SJCRH30 (cell line): ENCODE results near the gene TCF19. TPM values are rescaled to one million over a fixed set of nuclear protein-coding genes. Genes with fewer than 3 reads are reported as not detected.
"Not testable (repeated sequence)": the region's sequence is repeated elsewhere in the genome, so short reads cannot be mapped to it uniquely, and the experiment has no call there.

ENCODE experiments used
- DNase-seq, 2 experiments: peaks; one replicate each; pipeline ENCODE4 v3.0.0-alpha.2; 2015 to 2020
- H3K27ac ChIP-seq: fragments of 250-450 bp; sonication (Bioruptor Pico); 2 replicates; pipeline ENCODE4 v1.5.1; 2020; ENCODE audit warnings: mild to moderate bottlenecking, moderate library complexity
- H3K27me3 ChIP-seq: fragments of 250-450 bp; sonication (Bioruptor Pico); 2 replicates; pipeline ENCODE4 v1.5.1; 2020; ENCODE audit warnings: mild to moderate bottlenecking, moderate library complexity
- H3K36me3 ChIP-seq: fragments of 250-450 bp; sonication (Bioruptor Pico); 2 replicates; pipeline ENCODE4 v1.5.1; 2020; ENCODE audit warnings: mild to moderate bottlenecking, moderate library complexity
- H3K4me1 ChIP-seq: fragments of 250-450 bp; sonication (Bioruptor Pico); 2 replicates; pipeline ENCODE4 v1.5.1; 2020; ENCODE audit warnings: mild to moderate bottlenecking, moderate library complexity
- H3K4me3 ChIP-seq: fragments of 250-450 bp; sonication (Bioruptor Pico); 2 replicates; pipeline ENCODE4 v1.5.1; 2020; ENCODE audit warnings: mild to moderate bottlenecking, moderate library complexity
- H3K9me3 ChIP-seq: fragments of 250-450 bp; sonication (Bioruptor Pico); replicated peaks from 2 replicates; pipeline ENCODE4 v1.5.1; 2020; ENCODE audit warnings: mild to moderate bottlenecking, moderate library complexity
- total RNA-seq: library from RNA; depleted of rRNA; stranded (reverse); fragments of >200 nt; shearing (Covaris generic); gene quantifications from 2 replicates; pipeline ENCODE4 v1.2.3, GENCODE V29; 2014

TCF19 gene
- total RNA-seq, 1 experiment from 2014 or later, result 26.8 TPM

DNA sequence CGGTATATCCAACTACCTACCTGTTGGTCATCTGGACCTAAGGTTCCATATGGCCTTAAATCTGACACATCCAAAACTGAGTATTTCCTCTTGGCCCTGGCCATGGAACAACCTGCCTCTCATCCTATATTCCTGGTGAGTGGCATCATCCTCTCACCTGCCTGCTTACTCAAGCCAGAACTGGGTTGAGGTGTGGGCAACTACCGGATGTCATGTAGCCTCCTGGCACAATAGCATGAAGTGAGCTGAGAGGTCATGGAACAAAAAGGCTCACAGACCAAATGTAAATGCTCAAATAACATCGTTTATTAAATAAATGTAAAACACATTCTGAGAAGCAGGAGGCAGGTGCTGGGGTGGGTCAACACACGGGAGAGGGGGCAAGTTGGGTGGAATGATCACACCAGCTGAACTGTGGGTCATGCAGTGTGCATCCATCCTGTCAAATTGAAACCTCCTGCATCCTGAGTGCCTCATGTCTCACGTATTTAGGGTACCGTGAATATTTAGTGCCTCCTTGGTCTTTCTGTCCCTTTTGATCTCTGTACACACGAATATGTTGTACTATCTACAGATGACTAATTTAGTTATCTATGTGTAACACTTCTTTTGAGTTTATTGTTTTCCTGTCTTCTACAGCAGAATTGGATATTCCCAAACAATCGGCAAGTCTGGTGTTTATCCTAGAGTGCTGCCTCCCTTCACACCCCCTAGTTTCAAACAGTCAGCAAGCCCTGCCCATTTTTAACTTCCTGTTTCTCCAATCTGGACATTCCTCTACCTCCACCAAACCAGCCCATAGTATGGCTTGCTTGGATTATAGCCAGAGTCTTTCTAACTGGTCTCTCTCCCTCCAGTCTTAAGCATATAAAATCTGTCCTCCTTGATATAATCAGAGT lies 20.0 kb downstream of the TCF19 start:
- Histone ChIP-seq H3K36me3 (peaks cover 18% of the 10 kb centered on the region), H3K4me1 (peaks cover 19% of the 10 kb centered on the region), H3K27me3 (no peaks in the 10 kb centered on the region), H3K9me3 (no peaks in the 10 kb centered on the region), H3K4me3 (no peak overlapping the region), H3K27ac (no peak overlapping the region)
- DNase-seq, result no peak

- H3K27ac ChIP-seq, result no peak overlapping the region
- no peaks in the 10 kb centered on the region for H3K9me3 ChIP-seq
- H3K4me3 ChIP-seq, result no peak overlapping the region
- H3K27me3 ChIP-seq, result no peaks in the 10 kb centered on the region
- H3K4me1 ChIP-seq, result peaks cover 19% of the 10 kb centered on the region
- H3K36me3 ChIP-seq, result peaks cover 18% of the 10 kb centered on the region
- no peak for DNase-seq
Measured at GRCh38 chr6:31179042-31179386, 20.6 kb downstream of the TCF19 start.

- peaks cover 18% of the 10 kb centered on the region for H3K4me1 ChIP-seq
- no peak overlapping the region for H3K4me3 ChIP-seq
- H3K27ac ChIP-seq, result no peak overlapping the region
- H3K9me3 ChIP-seq, result no peaks in the 10 kb centered on the region
- no peak for DNase-seq
- no peaks in the 10 kb centered on the region for H3K27me3 ChIP-seq
- H3K36me3 ChIP-seq, result peaks cover 18% of the 10 kb centered on the region
Measured at GRCh38 chr6:31179896-31180295, 21.5 kb downstream of the TCF19 start.

- no peak for DNase-seq
- Histone ChIP-seq H3K36me3 (peaks cover 18% of the 10 kb centered on the region), H3K27ac (no peak overlapping the region), H3K4me1 (peaks cover 12% of the 10 kb centered on the region), H3K27me3 (no peaks in the 10 kb centered on the region), H3K4me3 (no peak overlapping the region), H3K9me3 (no peaks in the 10 kb centered on the region)
Measured at GRCh38 chr6:31180500-31180899, 22.1 kb downstream of the TCF19 start.

DNA sequence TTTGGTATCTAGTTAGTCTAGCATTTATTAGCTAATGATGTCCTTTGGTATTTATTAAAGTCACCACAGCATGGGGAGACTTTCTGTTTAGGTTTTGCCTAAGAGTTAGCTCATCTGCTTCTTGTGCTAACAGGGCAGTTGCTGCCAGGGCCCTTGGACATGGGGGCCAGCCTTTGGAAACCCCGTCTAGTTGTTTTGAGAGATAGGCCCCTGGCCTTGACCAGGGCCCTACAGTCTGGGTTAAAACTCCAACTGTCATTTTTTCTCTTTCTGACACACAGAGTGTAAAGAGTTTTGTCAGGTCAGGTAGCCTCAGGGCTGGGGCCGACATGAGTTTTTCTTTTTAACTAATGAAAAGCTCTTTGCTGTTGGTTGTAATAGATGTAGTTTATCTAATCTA lies 24.9 kb downstream of the TCF19 start:
- H3K4me1 ChIP-seq, H3K4me3 ChIP-seq, H3K27ac ChIP-seq, H3K9me3 ChIP-seq, H3K27me3 ChIP-seq, DNase-seq: not testable (repeated sequence)
- peaks cover 18% of the 10 kb centered on the region for H3K36me3 ChIP-seq

GRCh38 chr6:31183859-31184258 lies 25.5 kb downstream of the TCF19 start:
- H3K4me3 ChIP-seq, H3K27ac ChIP-seq, H3K27me3 ChIP-seq: not testable (repeated sequence)

GRCh38 chr6:31185695-31186051 lies 27.3 kb downstream of the TCF19 start:
- DNase-seq, result peak in 1 of 2 experiments; percentile 27
- not testable (repeated sequence) for H3K4me1 ChIP-seq, H3K9me3 ChIP-seq, H3K27me3 ChIP-seq
- H3K4me3 ChIP-seq, result peak overlapping the region; percentile 73
- H3K27ac ChIP-seq, result peak overlapping the region; percentile 95
- peaks cover 14% of the 10 kb centered on the region for H3K36me3 ChIP-seq

More at GRCh38 chr6:31183859-31184258, 25.5 kb downstream of the TCF19 start:
- DNase-seq, H3K9me3 ChIP-seq, H3K4me1 ChIP-seq: not testable (repeated sequence)
- peaks cover 18% of the 10 kb centered on the region for H3K36me3 ChIP-seq

- Histone ChIP-seq H3K4me3 (peak overlapping the region; percentile 73), H3K27me3 (no peaks in the 10 kb centered on the region), H3K36me3 (peaks cover 9% of the 10 kb centered on the region), H3K9me3 (no peaks in the 10 kb centered on the region), H3K4me1 (peaks cover 6% of the 10 kb centered on the region; the same call in 1 of the 2 replicates), H3K27ac (peak overlapping the region; percentile 95)
- DNase-seq, result peak; percentile 89 to 90
Measured at GRCh38 chr6:31186052-31186734, 27.8 kb downstream of the TCF19 start.

DNA sequence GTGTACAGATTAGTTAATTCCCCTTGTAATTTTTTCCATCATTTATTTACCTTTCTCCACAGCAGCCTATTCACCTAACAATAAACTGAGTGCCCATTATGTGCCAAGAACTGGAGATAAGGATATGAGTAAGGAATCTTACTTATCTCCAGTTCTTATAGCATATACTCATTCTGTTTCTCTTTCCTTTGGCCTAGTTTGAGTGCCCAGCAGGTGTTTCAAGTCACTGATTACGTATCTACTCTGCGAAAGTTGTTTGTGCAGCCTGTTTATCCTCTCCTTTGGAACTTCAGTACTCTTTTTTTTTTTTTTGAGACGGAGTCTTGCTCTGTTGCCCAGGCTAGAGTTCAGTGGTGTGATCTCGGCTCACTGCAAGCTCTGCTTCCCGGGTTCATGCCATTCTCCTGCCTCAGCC lies 29.4 kb downstream of the TCF19 start:
- Histone ChIP-seq H3K9me3 (no peaks in the 10 kb centered on the region), H3K27me3 (no peaks in the 10 kb centered on the region), H3K4me1 (peaks cover 6% of the 10 kb centered on the region; the same call in 1 of the 2 replicates), H3K36me3 (no peaks in the 10 kb centered on the region), H3K27ac (no peak overlapping the region; the same call in 1 of the 2 replicates), H3K4me3 (no peak overlapping the region)
- peak in 1 of 2 experiments; percentile 29 for DNase-seq

DNA sequence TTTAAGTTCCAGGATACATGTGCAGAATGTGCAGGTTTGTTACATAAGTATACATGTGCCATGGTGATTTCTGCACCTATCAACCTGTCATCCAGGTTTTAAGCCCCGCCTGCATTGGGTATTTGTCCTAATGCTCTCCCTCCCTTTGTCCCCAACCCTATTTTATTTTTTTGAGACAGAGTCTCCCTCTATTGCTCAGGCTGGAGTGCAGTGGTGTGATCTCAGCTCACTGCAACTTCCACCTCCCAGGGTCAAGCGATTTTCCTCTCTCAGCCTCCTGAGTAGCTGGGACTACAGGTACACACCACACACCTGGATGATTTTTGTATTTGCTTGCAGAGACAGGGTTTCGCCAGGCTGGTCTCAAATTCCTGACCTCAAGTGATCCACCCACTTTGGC lies 30.8 kb downstream of the TCF19 start:
- H3K4me1 ChIP-seq, result not testable (repeated sequence)

DNA sequence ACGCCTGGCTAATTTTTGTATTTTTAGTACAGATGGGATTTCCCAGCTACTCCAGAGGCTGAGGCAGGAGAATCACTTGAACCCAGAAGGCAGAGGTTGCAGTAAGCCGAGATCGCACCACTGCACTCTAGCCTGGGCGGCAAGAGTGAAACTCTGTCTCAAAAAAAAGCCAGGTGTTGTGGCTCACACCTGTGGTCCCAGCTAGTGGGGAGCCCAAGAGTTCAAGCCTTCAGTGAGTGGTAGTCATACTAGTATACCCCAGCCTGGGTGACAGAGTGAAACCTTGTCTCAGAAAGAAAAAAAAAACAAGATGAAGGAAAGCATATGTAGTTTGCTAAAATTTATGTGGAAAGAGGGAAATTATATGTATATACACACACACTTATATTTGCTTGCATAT lies 32.1 kb downstream of the TCF19 start:
- Histone ChIP-seq H3K4me3 (no peak overlapping the region), H3K4me1 (peaks cover 6% of the 10 kb centered on the region; the same call in 1 of the 2 replicates), H3K27me3 (no peaks in the 10 kb centered on the region), H3K27ac (no peak overlapping the region), H3K36me3 (no peaks in the 10 kb centered on the region), H3K9me3 (no peaks in the 10 kb centered on the region)
- no peak for DNase-seq

More for the DNA sequence above, 30.8 kb downstream of the TCF19 start:
- H3K4me3 ChIP-seq, H3K9me3 ChIP-seq, H3K36me3 ChIP-seq, DNase-seq, H3K27me3 ChIP-seq, H3K27ac ChIP-seq: not testable (repeated sequence)

GRCh38 chr6:31192431-31193105 lies 34.2 kb downstream of the TCF19 start:
- not testable (repeated sequence) for H3K27ac ChIP-seq, H3K4me1 ChIP-seq, H3K27me3 ChIP-seq, H3K4me3 ChIP-seq, H3K36me3 ChIP-seq, H3K9me3 ChIP-seq
- DNase-seq, result peak; percentile 70 to 83

DNA sequence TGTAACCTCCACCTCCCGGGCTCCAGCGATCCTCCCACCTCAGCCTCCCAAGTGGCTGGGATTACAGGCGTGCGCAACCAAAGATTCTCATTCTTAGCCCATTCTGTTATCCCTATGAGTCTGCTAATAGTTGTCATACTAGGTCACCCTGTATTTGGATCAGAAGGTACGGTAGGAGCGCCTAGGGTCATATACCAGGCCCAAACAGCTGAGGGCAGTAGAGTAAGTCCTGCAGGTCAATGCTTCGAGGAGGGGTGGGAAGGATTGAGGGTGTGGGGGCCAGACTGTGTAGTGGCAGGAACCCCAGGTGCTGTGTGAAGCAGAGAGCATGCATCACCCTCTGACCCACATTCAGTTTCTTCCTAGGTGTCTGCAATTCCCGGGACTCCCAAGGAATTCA lies 34.8 kb downstream of the TCF19 start:
- H3K27me3 ChIP-seq, result no peaks in the 10 kb centered on the region
- H3K9me3 ChIP-seq, result no peaks in the 10 kb centered on the region
- no peaks in the 10 kb centered on the region for H3K36me3 ChIP-seq
- DNase-seq, result no peak
- no peaks in the 10 kb centered on the region for H3K4me1 ChIP-seq
- H3K4me3 ChIP-seq, result no peak overlapping the region
- no peak overlapping the region for H3K27ac ChIP-seq

DNA sequence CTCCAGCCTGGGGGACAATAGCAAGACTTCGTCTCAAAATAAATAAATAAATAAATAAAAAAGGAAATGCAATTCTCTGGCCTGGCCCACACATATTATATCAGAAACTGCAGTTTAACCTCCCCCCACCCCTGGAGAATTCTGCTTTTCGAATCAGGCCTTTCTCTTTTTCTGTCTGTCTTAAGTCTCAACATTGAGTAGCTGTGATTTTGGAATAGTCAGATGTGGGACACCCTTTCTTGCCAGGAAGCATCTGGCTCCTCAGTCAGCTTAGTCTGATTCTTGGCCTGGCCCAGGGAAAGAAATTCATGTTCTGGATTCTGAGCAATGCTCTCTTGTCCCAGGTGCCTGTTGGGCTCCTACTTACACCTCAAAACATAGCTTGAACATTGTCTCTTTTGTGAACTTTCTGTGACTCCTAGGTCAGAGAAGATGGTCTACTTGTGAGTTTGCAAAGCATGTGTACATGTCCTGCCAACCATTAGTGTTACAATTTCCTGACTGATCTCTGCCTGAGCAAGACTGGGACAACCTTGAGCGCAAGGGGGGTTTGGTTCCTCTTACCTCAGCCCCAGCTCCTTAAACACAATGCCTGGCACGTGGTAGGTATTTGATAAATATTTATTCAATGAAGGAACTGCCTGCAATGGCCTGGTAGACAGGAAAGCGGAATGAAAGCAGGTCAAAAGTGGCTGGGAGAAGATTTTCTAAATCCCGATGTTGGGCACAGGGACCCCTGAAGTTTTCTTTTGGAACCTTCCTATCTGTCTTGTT lies 35.9 kb downstream of the TCF19 start:
- Histone ChIP-seq H3K36me3 (no peaks in the 10 kb centered on the region), H3K4me1 (no peaks in the 10 kb centered on the region), H3K9me3 (no peaks in the 10 kb centered on the region), H3K27me3 (no peaks in the 10 kb centered on the region), H3K4me3 (no peak overlapping the region), H3K27ac (no peak overlapping the region)
- no peak for DNase-seq
